Naive thymus-derived CD4-positive, alpha-beta T cell (primary cell): ENCODE measurements around the gene MGA. TPM values are rescaled to one million over a fixed set of nuclear protein-coding genes. Genes with fewer than 3 reads are reported as not detected.

Source experiments
- ATAC-seq: fragments of 150-1000 bp; cut with Tn5 transposase; 2 replicates; pipeline ENCODE4 v1.10.0; 2021; ENCODE audit warnings: mild to moderate bottlenecking, moderate library complexity
- CTCF ChIA-PET: fragments of 350-600 bp; sonication (Branson Sonifier 250); formaldehyde crosslinking; loops from one replicate; lab custom pipeline; 2021; ENCODE audit warnings: antibody characterized with exemption; lab: Charles Lee
- POLR2A ChIA-PET: fragments of 350-600 bp; sonication (Branson Sonifier 250); formaldehyde crosslinking; loops from one replicate; lab custom pipeline; 2021; ENCODE audit warnings: antibody characterized with exemption, inconsistent platforms; lab: Charles Lee
- DNase-seq, 9 donors: peaks; one replicate each; pipeline versions ENCODE4 v3.0.0 to v3.0.0-alpha.2; 2020 to 2022; ENCODE audit warnings: mixed read lengths in 1 of 9
- H3K27ac ChIP-seq: one replicate; pipeline ENCODE4 v1.7.0; 2013; ENCODE audit warnings: mild to moderate bottlenecking, low read depth, low read length, moderate library complexity
- H3K27me3 ChIP-seq, 2 donors: one replicate each; pipeline ENCODE4 v1.7.0; 2013; ENCODE audit warnings: low read length in 2 of 2, mild to moderate bottlenecking in 2 of 2, moderate library complexity in 2 of 2; ENCODE audit not compliant: control insufficient read depth in 2 of 2, insufficient read depth in 2 of 2
- H3K36me3 ChIP-seq, 3 experiments: 1 replicate in 2 of 3; 2 replicates in 1 of 3; pipeline ENCODE4 v1.7.0; 2013; ENCODE audit warnings: low read length in 3 of 3, mild to moderate bottlenecking in 3 of 3, moderate library complexity in 1 of 3; ENCODE audit not compliant: insufficient read depth in 3 of 3, control insufficient read depth in 2 of 3
- H3K4me1 ChIP-seq, 2 donors: one replicate each; pipeline ENCODE4 v1.7.0; 2013; ENCODE audit warnings: low read length in 2 of 2, mild to moderate bottlenecking in 2 of 2, moderate library complexity in 1 of 2; ENCODE audit not compliant: control insufficient read depth in 2 of 2, insufficient read depth in 2 of 2
- H3K4me3 ChIP-seq: 2 replicates; pipeline ENCODE4 v1.7.0; 2013; ENCODE audit warnings: mild to moderate bottlenecking, low read length
- H3K9me3 ChIP-seq, 3 experiments: 1 replicate in 2 of 3; 2 replicates in 1 of 3; pipeline ENCODE4 v1.7.0; 2013; ENCODE audit warnings: low read length in 3 of 3; ENCODE audit not compliant: control insufficient read depth in 2 of 3
- H3K27ac Mint-ChIP-seq, 9 donors: one replicate each; pipeline ENCODE4 v1.8.0; 2020 to 2022; ENCODE audit warnings: mixed read lengths in 9 of 9, mild to moderate bottlenecking in 8 of 9, moderate library complexity in 5 of 9, inconsistent platforms in 2 of 9
- H3K27me3 Mint-ChIP-seq, 5 donors: one replicate each; pipeline ENCODE4 v1.8.0; 2021 to 2022; ENCODE audit warnings: mixed read lengths in 5 of 5, mild to moderate bottlenecking in 1 of 5
- H3K36me3 Mint-ChIP-seq, 5 donors: one replicate each; pipeline ENCODE4 v1.8.0; 2020 to 2022; ENCODE audit warnings: mixed read lengths in 5 of 5, mild to moderate bottlenecking in 3 of 5, inconsistent platforms in 1 of 5
- H3K4me1 Mint-ChIP-seq, 7 donors: one replicate each; pipeline ENCODE4 v1.8.0; 2020 to 2022; ENCODE audit warnings: mixed read lengths in 7 of 7, mild to moderate bottlenecking in 3 of 7, inconsistent platforms in 1 of 7
- H3K4me3 Mint-ChIP-seq, 10 donors: one replicate each; pipeline ENCODE4 v1.8.0; 2020 to 2022; ENCODE audit warnings: mild to moderate bottlenecking in 10 of 10, mixed read lengths in 10 of 10, moderate library complexity in 6 of 10, inconsistent platforms in 2 of 10
- H3K9me3 Mint-ChIP-seq, 11 donors: one replicate each; pipeline ENCODE4 v1.8.0; 2020 to 2022; ENCODE audit warnings: mixed read lengths in 11 of 11, mild to moderate bottlenecking in 4 of 11, inconsistent platforms in 1 of 11, moderate library complexity in 1 of 11
- intact Hi-C, 2 donors: fragments of 100-400 bp; cut with micrococcal nuclease; formaldehyde crosslinking; loops; one replicate each; pipeline ENCODE4 v1.15.1; 2023
- polyA plus RNA-seq, 2 donors: library from polyadenylated mRNA; unstranded; fragments of 300-500 nt; fragmentation: Illumina TruSeq; gene quantifications; one replicate each; pipeline ENCODE4 v1.2.3, GENCODE V29; 2021
- total RNA-seq, 6 experiments: library from RNA in 5 of 6; stranded (reverse) in 5 of 6; gene quantifications; 1 replicate in 5 of 6; 2 replicates in 1 of 6; pipeline ENCODE4 v1.2.3 and lab custom pipeline; 2021 to 2026

Gene MGA
- total and polyA plus RNA-seq, 7 experiments from 2014 or later = 12.7 to 73.8 (median 46.9) TPM

DNA sequence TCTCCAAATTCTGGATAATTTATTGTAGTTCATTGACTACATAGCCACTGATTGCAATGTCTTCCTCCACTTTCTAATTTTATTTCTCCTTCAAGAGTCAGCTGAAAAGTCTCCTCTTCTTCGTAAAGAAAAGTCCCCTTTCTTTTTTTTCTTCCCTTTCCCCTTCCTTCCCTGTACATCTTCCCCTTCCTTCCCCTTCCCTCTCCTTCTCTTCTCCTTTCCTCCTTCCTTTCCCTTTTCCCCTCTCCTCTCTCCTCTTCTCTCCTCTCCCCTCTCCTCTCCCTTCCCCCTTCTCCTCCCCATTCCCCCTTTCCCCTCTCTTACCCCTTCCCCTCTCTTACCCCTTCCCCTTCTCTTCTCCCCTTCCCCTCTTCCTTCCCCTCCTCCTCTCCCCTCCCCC, 8.8 kb upstream of the MGA start:
- DNase-seq = no peak
- Histone ChIP-seq H3K9me3 (no peaks in the 10 kb centered on the region), H3K36me3 (no peaks in the 10 kb centered on the region), H3K4me1 (no peaks in the 10 kb centered on the region), H3K27me3 (no peaks in the 10 kb centered on the region), H3K27ac (no peak overlapping the region), H3K4me3 (no peak overlapping the region)
- no peak for ATAC-seq
- peaks cover 0 to 14% (median 6%) of the 10 kb centered on the region in 5 donors for H3K36me3 Mint-ChIP-seq
- H3K4me1 Mint-ChIP-seq = peaks cover 0 to 7% (median 5%) of the 10 kb centered on the region in 7 donors
- intact Hi-C loops = loop anchor here in 1 of 2 donors (2.0 kb wide), 1 partner anchor 57 kb away; no protein-coding TSS in a partner anchor
- H3K27me3 Mint-ChIP-seq = peaks cover 0 to 28% (median 0%) of the 10 kb centered on the region in 5 donors
- H3K4me3 Mint-ChIP-seq = no peak overlapping the region
- H3K9me3 Mint-ChIP-seq = peaks cover 0 to 19% (median 3%) of the 10 kb centered on the region in 11 donors
- ChIA-PET CTCF (no interaction called here), POLR2A (interaction anchor here (0.6 kb wide), 1 partner anchor 13 kb away, joined by 3 read pairs; no protein-coding TSS in a partner anchor)
- H3K27ac Mint-ChIP-seq = no peak overlapping the region

GRCh38 chr15:41653760-41654159, 6.4 kb upstream of the MGA start:
- ChIA-PET CTCF (no interaction called here), POLR2A (interaction anchor here (0.6 kb wide), 1 partner anchor 82 kb away, joined by 3 read pairs; no protein-coding TSS in a partner anchor)
- Histone ChIP-seq H3K27me3 (no peaks in the 10 kb centered on the region), H3K9me3 (no peaks in the 10 kb centered on the region), H3K4me1 (no peaks in the 10 kb centered on the region), H3K27ac (no peak overlapping the region), H3K36me3 (no peaks in the 10 kb centered on the region), H3K4me3 (no peak overlapping the region)
- DNase-seq = no peak
- peaks cover 0 to 47% (median 0%) of the 10 kb centered on the region in 5 donors for H3K27me3 Mint-ChIP-seq
- H3K9me3 Mint-ChIP-seq = peaks cover 0 to 19% (median 3%) of the 10 kb centered on the region in 11 donors
- H3K36me3 Mint-ChIP-seq = peaks cover 0 to 14% (median 6%) of the 10 kb centered on the region in 5 donors
- intact Hi-C loops = no loop called here
- H3K27ac Mint-ChIP-seq = no peak overlapping the region
- no peak for ATAC-seq
- no peak overlapping the region for H3K4me3 Mint-ChIP-seq
- H3K4me1 Mint-ChIP-seq = peaks cover 0 to 7% (median 5%) of the 10 kb centered on the region in 7 donors

GRCh38 chr15:41655716-41656115, 4.5 kb upstream of the MGA start:
- peaks cover 5 to 9% of the 10 kb centered on the region in 2 donors for H3K4me1 ChIP-seq
- Mint-ChIP-seq H3K9me3 (peaks cover 0 to 12% (median 3%) of the 10 kb centered on the region in 11 donors), H3K27ac (no peak overlapping the region), H3K36me3 (peaks cover 0 to 8% (median 5%) of the 10 kb centered on the region in 5 donors), H3K4me1 (peaks cover 2 to 24% (median 14%) of the 10 kb centered on the region in 7 donors), H3K27me3 (peaks cover 0 to 56% (median 0%) of the 10 kb centered on the region in 5 donors), H3K4me3 (no peak overlapping the region)
- intact Hi-C loops = no loop called here
- H3K9me3 ChIP-seq = no peaks in the 10 kb centered on the region
- no peak for DNase-seq
- H3K36me3 ChIP-seq = no peaks in the 10 kb centered on the region
- no peak overlapping the region for H3K4me3 ChIP-seq
- no peak for ATAC-seq
- no peaks in the 10 kb centered on the region for H3K27me3 ChIP-seq
- CTCF ChIA-PET = no interaction called here
- H3K27ac ChIP-seq = no peak overlapping the region
- POLR2A ChIA-PET = no interaction called here

GRCh38 chr15:41656188-41656587, 4.0 kb upstream of the MGA start:
- Mint-ChIP-seq H3K27me3 (peaks cover 0 to 54% (median 0%) of the 10 kb centered on the region in 5 donors), H3K27ac (no peak overlapping the region), H3K9me3 (peaks cover 0 to 8% (median 2%) of the 10 kb centered on the region in 11 donors), H3K36me3 (peaks cover 0 to 11% (median 1%) of the 10 kb centered on the region in 5 donors), H3K4me1 (peaks cover 7 to 29% (median 19%) of the 10 kb centered on the region in 7 donors), H3K4me3 (no peak overlapping the region)
- peaks cover 10 to 14% of the 10 kb centered on the region in 2 donors for H3K4me1 ChIP-seq
- no peaks in the 10 kb centered on the region for H3K36me3 ChIP-seq
- H3K27me3 ChIP-seq = no peaks in the 10 kb centered on the region
- CTCF ChIA-PET = no interaction called here
- intact Hi-C loops = no loop called here
- no peak overlapping the region for H3K4me3 ChIP-seq
- H3K9me3 ChIP-seq = no peaks in the 10 kb centered on the region
- no peak for ATAC-seq
- no peak overlapping the region for H3K27ac ChIP-seq
- POLR2A ChIA-PET = no interaction called here
- no peak for DNase-seq

- Mint-ChIP-seq H3K4me1 (peaks cover 15 to 51% (median 42%) of the 10 kb centered on the region in 7 donors), H3K27ac (peak overlapping the region in 5 of 9 donors; percentile 29 to 98 (median 89)), H3K9me3 (peaks cover 0 to 7% (median 0%) of the 10 kb centered on the region in 11 donors), H3K27me3 (peaks cover 0 to 53% (median 0%) of the 10 kb centered on the region in 5 donors), H3K4me3 (peak overlapping the region in 5 of 10 donors; percentile 2 to 52 (median 23)), H3K36me3 (peaks cover 0 to 19% (median 0%) of the 10 kb centered on the region in 5 donors)
- intact Hi-C loops = no loop called here
- Histone ChIP-seq H3K27me3 (no peaks in the 10 kb centered on the region), H3K4me3 (no peak overlapping the region), H3K27ac (no peak overlapping the region), H3K36me3 (no peaks in the 10 kb centered on the region), H3K9me3 (no peaks in the 10 kb centered on the region), H3K4me1 (peaks cover 20 to 28% of the 10 kb centered on the region in 2 donors)
- POLR2A ChIA-PET = interaction anchor here (0.7 kb wide), 1 partner anchor 41 kb away, joined by 4 read pairs; no protein-coding TSS in a partner anchor
- ATAC-seq = no peak
- CTCF ChIA-PET = no interaction called here
- DNase-seq = no peak
These were observed 1.5 kb upstream of the MGA start for GRCh38 chr15:41658689-41659088.

DNA sequence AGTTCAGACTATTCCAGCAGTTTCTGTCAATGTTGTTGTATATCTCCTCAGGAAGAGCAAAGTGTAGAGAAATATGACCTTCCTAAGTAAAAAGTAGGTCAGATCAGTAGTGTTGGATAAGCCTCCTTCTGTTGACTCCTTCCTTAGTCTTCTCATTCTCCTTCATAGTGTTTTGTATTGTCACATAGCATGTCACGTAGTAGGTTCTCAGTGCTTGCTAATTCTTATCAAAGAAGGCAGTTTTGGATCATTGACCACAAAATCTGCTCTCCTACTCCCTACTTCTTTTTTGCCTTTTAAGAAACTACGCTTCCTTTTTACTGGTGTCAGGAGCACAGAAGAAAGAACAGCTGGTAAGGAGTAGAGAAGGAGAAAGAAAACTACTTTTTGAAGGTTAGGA, 1.0 kb upstream of the MGA start:
- Mint-ChIP-seq H3K36me3 (peaks cover 0 to 19% (median 0%) of the 10 kb centered on the region in 5 donors), H3K9me3 (peaks cover 0 to 7% (median 0%) of the 10 kb centered on the region in 11 donors), H3K4me3 (peak overlapping the region in 8 of 10 donors; percentile 35 to 100 (median 94)), H3K27ac (peak overlapping the region in 7 of 9 donors; percentile 69 to 98 (median 96)), H3K27me3 (peaks cover 0 to 50% (median 0%) of the 10 kb centered on the region in 5 donors), H3K4me1 (peaks cover 11 to 52% (median 40%) of the 10 kb centered on the region in 7 donors)
- H3K27me3 ChIP-seq = no peaks in the 10 kb centered on the region
- H3K27ac ChIP-seq = no peak overlapping the region
- ChIA-PET CTCF (interaction anchor here (2.7 kb wide), 1 partner anchor 56 kb away, joined by 13 read pairs; no protein-coding TSS in a partner anchor), POLR2A (interaction anchor here (0.7 to 2.0 kb wide), 6 partner anchors 26 to 1434 kb away, joined by 3 to 16 read pairs (median 6); partner anchors contain the start of gene RPAP1)
- H3K4me3 ChIP-seq = no peak overlapping the region
- H3K36me3 ChIP-seq = no peaks in the 10 kb centered on the region
- peaks cover 20 to 28% of the 10 kb centered on the region in 2 donors for H3K4me1 ChIP-seq
- intact Hi-C loops = no loop called here
- no peaks in the 10 kb centered on the region for H3K9me3 ChIP-seq
- DNase-seq (no peak), ATAC-seq (no peak)
